Upper lobe of left lung (tissue), 4 donors: Measurements from ENCODE around the gene S1PR5.
"Not testable (repeated sequence)": the region's sequence is repeated elsewhere in the genome, so short reads cannot be mapped to it uniquely, and the experiment has no call there.

Experiments
- CTCF ChIP-seq, 6 experiments: fragments of 450-650 bp in 4 of 6; fragments of 200-600 bp in 2 of 6; sonication (generic) in 2 of 6; IDR thresholded peaks; one replicate each; pipeline ENCODE4 v1.5.1; 2016 to 2019; ENCODE audit warnings: antibody characterized with exemption in 6 of 6
- POLR2A ChIP-seq, 4 donors: fragments of 450-650 bp; IDR thresholded peaks; one replicate each; pipeline ENCODE4 v1.5.1; 2016 to 2017; ENCODE audit warnings: antibody characterized with exemption in 4 of 4, mild to moderate bottlenecking in 2 of 4

- TF ChIP-seq CTCF, POLR2A (IDR thresholded peaks at IDR 0.05): not testable (repeated sequence)
These were observed 33.8 kb upstream of the S1PR5 start for GRCh38 chr19:10551006-10551405.
